Fibroblast of skin of abdomen (primary cell): ENCODE results near the gene ABCC9.
"Not testable (repeated sequence)": the region's sequence is repeated elsewhere in the genome, so short reads cannot be mapped to it uniquely, and the experiment has no call there.

Source experiments
- DNase-seq: peaks from one replicate; pipeline ENCODE4 v3.0.0-alpha.2; 2013

Gene ABCC9

DNA sequence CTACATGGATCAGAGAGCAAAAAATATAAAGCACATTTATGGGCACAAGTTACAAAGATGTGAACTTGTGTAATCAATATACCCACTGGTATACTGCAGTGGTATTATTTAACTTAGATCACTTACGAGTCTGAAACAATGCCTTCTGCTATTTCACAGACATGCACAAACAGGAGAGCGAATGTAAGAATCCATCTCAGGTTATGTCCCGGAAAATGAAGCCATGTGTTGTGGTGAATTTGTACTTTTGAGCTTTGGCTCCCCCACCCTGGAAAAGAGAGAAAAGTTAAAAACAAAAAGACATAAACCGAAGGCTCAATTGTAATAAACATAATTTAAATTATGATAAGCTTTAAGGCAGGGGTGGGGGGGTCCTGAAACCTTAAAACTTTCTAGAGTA lies 7.6 kb downstream of the ABCC9 start:
- DNase-seq: no peak

DNA sequence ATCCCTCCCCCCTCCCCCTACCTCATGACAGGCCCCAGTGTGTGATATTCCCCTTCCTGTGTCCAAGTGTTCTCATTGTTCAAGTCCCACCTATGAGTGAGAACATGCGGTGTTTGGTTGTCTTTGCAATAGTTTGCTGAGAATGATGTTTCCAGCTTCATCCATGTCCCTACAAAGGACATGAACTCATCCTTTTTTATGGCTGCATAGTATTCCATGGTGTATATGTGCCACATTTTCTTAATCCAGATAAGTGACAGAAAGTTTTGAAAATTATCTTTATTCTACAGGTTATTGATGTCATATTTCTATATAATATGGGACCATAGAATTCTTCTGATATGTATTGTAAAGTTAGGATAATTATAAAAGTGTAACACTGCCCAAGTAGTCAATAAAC lies 11.3 kb downstream of the ABCC9 start:
- DNase-seq: not testable (repeated sequence)

DNA sequence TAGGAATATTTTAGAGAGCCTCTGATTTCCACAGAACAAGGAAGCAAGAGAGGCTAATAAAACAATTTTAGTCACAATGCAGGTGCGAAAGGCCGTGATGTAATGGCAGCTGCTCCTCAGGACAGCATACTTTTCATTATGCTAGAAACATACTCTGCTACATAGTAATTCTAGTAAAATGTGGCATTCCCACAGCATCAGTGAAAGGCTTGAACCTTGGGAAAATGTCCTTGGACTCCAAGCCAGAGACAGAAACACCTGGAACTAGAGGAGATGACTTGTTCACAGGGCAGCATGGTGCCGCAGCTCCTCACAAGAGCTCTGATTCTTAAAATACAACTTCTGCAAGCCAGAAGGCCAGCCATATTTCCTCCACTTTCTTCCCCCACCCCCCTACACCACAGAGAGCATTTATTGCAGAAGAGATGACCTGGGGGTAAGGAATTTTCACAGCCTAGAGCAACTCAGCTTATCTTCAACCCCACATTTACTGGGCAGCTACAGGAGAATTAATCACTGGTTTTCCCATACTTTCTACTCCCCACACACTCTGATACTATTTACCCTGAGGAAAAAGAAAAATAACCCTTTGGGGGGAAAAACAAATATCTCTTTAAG lies 15.8 kb downstream of the ABCC9 start:
- peak; percentile 15 for DNase-seq

DNA sequence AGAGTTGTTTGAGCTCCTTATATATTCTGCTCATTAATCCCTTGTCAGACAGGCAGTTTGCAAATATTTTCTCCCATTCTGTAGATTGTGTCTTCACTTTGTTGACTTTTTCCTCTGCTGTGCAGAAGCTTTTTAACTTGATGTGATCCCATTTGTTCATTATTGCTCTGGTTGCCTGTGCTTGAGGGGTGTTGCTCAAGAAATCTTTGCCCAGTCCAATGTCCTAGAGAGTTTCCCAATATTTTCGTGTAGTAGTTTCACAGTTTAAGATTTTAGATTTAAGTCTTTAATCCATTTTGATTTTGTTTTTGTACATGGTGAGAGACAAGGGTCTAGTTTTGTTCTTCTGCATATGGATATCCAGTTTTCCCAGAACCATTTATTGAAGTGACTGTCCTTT lies 19.8 kb downstream of the ABCC9 start:
- DNase-seq: no peak

DNA sequence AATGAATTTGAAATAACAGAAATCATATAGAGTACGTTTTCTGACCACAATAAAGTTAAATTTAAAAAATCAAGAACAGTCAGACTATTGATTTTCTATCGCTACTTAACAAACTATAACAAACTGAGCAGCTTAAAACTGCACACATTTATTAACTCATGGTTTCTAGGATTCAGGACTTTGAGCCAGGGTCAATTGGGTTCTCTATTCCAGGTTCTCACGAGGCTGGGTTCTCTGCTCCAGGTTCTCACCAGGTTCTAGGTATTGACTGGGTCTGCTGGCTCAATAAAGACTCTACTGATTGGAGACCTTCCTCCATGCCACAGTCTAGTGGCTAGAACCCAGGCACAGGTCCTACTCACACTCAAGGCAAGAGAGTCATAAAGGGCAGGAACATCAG lies 22.8 kb downstream of the ABCC9 start:
- DNase-seq: no peak

DNA sequence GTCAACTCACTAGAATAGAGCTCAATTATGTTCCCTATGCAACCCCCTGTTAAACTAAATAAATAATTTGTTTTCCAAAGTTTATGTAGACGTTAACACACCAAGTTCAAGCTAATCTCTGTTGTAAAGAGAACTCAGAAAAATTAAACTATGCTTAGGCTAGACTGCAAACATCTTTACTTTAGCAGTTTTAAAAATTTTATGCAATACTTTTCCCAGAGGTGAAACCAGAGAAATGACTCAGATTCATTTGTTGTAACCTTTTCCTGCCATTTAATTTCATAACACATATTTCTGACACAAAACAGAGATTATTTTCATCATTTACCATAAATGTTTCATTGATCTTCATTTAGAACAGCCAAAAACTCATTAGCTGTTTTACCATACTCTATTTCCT lies 27.4 kb downstream of the ABCC9 start:
- DNase-seq: peak; percentile 8

DNA sequence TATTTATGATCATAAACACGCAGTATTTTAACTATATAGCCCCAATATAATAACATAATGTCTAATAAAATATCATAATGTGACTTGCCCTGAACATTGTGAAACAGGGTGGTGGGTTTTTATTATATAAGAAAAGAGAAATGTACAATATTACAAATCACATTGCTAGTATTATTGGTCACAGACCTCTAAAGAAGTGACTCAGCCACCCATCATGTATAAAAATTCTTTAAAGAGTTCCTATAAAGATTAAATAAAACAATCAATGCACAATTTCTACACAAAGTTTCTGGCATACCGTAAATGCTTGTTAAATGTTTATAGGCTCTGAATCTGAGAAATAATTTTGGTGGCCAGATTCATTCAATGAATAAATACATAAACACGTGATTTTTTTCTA lies 28.9 kb downstream of the ABCC9 start:
- DNase-seq: peak; percentile 62

DNA sequence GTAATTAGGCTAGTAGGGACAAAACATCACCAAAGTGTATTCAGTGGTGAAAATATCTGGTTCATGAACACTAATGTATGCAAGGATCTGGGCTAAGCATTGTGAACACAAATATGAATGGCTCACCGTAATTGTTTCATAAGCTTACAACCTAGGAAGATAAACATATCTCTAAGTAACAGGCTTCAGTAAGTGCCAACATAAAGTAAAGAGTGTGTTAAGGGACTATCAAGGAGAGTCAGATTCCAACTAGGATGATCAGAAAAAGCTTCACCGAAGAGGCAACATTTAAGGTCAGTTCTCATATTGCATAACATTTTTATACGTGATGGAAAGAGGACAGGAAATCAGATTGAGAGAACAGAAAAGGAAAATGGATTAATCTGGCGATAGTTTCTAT lies 29.4 kb downstream of the ABCC9 start:
- DNase-seq: no peak

DNA sequence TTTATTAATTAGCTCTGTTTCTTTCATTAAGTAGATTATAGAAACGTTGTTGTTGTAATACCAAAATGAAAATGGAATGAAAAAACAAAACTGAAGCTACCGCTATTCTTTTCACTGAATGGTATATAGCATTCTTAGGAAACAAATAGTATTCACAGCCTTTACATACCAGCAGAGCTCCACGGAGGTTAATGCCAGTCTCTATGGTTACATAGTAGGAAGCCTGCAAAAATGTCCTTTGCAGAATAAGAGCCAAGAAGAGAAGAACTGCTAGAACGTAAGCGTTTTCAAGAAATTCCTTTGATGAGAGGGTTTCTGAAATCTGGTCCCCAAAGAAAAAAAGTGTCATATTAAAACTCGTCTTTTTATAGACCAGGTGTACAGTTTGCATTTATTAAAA lies 30.6 kb downstream of the ABCC9 start:
- DNase-seq: no peak

DNA sequence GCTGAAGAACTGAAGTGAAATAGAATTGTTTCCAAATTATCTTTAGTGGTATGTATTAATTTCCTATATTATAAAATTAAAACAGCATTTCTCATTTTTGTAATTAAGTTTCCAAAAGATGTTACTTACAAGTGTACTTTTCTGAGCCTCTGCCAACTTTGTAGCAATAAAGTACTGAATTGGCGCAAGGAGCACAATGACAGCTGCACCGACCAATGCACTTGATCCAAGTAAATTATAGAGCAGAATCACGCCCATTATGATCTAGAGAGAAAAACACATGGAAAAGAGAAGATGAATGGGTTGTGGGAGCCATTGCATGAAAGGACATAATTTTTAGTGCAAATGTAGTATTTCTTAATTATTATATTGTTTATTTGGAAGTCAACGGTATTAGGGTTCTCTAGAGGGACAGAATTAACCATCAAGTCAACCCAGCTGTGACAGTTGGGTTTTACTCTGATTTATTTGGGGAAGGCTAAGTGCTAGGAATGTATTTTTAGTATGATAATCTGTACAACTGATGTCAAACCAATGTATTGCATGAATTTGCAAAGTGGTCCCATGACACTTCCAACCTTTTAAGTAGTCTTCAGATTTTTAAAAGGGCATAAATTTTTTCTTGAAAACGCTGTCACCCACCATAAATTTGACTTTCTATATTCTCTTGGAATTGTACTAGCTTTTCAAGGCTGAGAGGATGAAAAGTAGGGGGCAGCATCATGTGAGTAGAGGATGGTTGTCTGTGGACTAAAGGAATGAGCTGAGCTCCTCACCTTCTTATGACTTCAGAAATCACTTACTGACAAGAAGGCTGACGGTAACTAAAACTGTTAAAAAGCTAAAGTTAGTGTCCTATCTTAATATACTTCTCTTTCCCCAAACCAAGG lies 33.0 kb downstream of the ABCC9 start:
- no peak for DNase-seq

DNA sequence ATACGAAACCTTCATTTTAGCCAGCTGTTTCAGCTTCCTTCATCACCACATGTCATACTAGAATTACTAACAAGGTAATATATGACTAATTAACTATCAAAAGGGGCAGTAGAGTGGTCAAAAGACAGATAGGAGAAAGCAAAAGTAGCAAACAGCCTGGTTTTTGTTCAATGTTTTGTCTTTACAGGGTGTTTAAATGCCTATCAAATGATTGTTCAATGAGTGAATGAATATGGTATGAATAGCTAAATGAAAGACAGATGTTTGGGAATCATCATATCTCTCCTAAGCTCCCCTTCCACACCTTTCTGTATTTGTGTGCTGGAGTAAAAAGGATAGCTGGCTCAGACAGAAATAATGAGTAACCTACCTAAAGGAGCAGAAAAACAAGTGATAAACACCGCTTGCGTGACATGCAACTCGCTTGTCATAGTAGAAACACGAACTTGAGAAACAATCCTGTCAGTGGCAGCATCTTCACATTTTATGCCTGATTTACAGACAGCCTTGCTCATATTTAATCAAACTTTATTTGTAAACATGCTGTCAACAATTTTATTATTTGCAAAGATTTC lies 34.2 kb downstream of the ABCC9 start:
- DNase-seq: peak; percentile 78

DNA sequence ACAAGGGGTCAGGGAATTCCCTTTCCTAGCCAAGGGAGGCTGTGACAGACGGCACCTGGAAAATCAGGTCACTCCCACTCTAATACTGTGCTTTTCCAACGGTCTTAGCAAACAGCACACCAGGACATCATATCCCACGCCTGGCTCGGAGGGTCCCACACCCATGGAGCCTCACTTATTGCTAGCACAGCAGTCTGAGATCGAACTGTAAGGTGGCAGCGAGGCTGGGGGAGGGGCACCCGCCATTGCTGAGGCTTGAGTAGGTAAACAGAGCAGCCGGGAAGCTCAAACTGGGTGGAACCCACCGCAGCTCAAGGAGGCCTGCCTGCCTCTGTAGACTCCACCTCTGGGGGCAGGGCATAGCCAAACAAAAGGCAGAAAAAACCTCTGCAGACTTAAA lies 41.7 kb downstream of the ABCC9 start:
- DNase-seq: not testable (repeated sequence)

DNA sequence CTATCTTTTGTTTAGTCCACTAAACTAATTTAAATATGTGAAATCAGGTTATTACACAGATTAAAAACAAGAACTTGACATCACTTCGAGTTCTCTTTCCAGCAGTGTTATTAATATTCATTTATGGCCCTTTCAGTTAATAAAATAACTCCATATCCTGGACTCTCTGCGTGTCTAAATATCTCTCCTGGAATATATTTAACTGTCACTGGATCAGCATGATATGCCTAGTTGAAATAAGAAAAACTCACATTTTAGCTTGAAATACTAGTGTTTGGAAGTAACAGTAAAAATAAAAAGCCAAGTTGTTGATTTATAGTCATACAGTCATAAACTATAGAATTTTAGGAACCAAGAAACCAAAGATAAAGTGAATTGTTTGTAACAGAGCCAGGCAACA lies 45.6 kb downstream of the ABCC9 start:
- DNase-seq: no peak

DNA sequence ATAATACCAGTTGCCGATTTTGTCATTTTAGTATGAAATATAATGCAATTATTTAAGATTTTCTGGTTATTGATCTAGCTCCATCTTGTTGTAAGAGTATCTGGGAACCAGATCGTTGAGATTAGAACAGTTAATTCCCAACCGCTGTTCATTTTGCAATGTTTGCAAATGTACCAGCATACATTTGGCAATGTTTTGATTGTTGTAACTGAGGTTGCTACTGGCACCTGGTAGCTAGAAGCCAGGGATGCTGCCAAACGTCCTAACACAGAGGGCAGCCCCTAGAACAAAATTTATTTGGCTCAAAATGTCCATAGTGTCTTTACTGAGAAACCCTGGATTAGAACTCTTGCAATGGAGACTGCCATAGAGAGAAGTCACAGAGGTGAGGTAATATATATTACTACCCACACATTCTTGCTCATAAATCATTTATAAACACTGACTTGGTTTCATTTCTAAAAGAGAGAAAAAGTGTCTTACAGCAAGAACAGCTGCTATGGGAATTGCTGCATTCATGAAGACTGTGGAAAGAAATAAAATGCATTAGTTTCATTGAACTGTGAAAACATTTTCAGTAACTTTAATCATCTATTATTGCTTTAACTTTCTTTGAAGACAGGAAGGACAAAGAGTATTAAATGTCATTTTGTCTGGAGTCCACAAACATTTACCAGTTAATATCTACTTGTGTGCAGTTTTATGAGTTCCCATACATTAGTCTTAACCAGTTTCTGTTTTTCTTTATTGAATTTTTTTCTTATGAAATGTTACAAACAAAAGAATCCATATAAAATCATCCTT lies 46.2 kb downstream of the ABCC9 start:
- peak; percentile 4 for DNase-seq

DNA sequence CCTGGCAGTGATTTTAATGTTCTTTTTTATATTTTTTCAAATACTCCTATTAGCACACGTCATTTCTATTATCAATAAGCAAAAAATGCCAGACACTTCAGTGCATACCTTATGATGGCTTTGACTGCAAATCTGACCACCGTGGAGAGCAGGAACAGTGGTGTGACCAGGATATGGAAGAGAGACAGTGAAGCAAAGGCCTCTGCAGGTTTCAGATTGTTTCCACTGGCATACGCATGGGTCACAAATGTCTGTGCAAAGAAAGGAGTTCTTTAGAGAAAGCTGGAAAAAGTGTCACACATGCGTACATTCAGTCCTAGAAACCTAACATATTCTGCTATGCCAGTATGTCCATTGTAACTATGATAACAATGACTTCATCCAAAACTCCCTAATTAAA lies 47.3 kb downstream of the ABCC9 start:
- no peak for DNase-seq

DNA sequence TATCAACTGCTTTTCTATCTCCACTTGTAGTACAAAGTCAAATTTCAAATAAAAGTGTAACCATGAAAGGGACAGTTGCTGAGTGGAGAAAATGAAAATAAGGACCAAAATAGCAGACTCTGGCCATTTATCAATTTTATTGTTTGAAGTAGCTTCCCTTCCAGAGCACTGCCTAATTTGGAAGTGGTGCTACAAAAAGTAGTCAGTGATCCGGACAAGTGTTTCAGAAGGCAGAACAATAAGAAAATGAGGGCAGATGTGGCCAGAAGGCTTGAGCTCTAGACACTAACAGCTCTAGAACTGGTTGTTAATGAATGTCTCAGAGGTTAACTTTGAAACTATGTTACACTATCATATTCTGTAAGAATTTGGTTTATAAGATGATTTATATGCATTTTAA lies 48.9 kb downstream of the ABCC9 start:
- no peak for DNase-seq

DNA sequence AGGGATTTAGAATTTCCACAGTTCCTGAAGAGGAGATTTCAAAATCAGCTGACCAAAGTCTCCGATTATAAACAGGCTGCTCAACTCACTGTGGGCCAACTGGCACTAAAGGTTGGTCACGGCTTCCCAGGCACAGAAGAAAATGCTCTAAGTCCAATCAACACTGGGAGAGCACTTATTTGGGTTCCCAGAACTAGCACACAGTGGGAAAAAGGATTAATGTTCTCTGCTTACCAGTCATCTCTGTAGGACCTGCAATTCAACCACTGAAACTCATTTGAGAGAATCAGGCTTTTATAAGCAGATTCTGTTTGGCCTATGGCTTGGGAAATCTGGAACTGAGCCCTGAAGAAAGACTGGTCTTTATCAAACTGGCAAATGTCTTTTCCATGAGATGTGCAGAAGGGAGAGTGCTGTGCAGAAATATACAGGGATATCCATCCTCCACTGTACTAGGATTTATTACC lies 49.4 kb downstream of the ABCC9 start:
- DNase-seq: no peak

DNA sequence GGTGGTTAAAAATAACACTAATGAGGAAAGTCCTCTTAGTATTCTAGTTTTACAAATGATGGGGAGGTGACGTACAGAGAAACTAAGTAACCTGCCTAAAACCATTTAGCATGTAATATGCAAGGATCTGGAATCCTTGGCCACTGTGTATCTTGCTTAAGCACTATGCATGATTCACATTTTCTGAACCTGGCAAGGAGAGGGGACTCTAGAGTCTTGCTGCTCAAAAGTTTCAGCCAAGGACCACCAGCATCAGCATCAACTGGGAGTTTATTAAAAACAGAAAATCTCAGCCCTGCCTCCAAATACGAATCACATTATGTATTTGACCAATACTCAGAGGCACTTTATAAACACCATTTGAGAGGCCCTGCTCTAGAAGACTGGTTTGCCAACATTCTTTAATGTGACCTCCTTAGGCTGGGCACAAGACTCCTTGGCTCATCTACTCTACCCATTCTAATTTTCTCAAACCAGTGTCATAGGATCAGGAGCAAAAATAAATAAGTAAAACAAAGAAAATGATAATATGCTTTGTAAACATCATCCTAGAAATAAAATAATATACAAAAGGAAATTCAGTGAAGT lies 52.9 kb downstream of the ABCC9 start:
- no peak for DNase-seq

DNA sequence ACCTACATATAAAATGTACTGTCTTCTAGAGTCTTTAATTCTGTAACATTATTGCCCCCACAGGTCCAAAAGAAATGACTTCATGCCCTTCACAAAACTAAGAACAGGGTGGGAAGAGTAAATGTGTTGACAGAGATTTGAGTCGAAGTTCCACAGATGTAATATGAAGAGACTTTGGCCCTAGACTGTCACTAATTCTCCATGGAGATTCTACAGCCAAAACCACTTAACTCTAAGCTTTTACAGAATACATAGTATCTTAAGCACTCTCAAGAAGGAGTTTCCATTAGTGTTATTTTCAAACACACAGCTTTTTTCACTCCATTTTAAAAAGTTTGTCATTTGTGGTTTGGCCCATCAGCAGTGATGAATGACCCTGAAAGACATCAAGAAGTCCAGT lies 56.3 kb downstream of the ABCC9 start:
- no peak for DNase-seq

DNA sequence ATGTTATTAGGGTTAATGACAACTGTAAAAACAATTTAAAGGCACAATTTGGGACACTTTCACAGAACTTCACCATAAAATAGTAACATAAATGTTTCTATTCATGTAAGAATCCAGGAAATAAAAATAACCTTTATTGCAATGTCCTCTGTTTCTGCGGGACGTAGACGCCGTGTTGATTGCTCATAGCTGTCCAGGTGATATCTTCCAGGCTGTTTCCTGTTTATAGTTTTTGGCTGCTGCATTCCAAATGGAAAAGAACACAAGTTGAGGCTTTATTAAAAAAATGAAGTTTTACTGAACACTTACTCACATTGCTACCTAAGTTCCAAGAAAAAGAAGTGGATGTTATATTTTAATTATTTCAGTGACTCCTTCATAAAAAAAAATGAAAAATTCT lies 58.6 kb downstream of the ABCC9 start:
- no peak for DNase-seq

DNA sequence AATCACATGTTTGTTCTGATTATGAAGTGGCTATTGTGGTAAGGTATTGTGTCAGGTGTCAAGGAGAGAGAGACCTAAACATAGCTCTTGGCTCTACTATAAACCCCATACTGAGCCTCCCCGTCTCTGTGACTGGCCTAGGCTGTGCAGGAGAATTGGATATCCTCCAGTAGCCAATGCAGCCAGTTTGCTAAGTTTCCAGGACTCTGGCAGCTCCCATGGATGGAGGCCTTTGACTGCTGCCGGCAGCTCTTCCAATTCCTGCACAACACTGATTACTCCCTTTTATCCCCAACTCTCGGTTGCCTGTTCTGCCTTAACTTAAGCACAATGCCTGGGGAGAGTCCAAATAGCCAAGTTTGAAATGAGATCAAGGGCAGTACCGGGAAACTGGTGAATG lies 59.3 kb downstream of the ABCC9 start:
- DNase-seq: no peak

DNA sequence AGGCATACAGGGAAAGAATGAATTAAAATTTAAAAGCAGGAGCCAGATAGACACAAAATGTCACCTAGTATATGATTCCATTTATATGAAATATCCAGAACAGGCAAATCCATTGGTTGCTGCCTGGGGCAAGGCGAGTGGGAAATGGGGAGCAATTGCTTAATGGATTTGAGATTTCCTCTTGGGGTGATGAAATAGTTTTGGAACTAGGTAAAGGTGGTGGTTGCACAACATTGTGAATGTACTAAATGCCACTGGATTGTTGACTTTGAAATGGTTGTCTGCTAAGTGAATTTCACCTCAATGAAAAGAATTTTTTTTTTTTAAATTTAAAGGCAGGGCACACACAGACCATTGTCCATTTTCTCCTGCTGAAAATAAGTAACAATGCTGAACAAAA lies 61.9 kb downstream of the ABCC9 start:
- DNase-seq: no peak
